Stomach (tissue), 9 donors: ENCODE results near the gene SEC24D. TPM values are rescaled to one million over a fixed set of nuclear protein-coding genes. Genes with fewer than 3 reads are reported as not detected.
A peak's percentile ranks its signal among the peaks of the same experiment; 100 is the strongest.

Experiments used
- DNase-seq, 2 donors: peaks; one replicate each; pipeline versions ENCODE4 v3.0.0 to v3.0.0-alpha.2; 2013 to 2019
- H3K27ac ChIP-seq, 5 donors: fragments of 200-600 bp in 4 of 5; sonication (generic) in 4 of 5; one replicate each; pipeline ENCODE4 v1.5.1; 2013 to 2019; ENCODE audit warnings: mild to moderate bottlenecking in 1 of 5, moderate library complexity in 1 of 5
- H3K27me3 ChIP-seq, 3 donors: fragments of 200-600 bp; sonication (generic); one replicate each; pipeline ENCODE4 v1.5.1; 2017 to 2019; ENCODE audit warnings: mixed run types in 1 of 3
- H3K36me3 ChIP-seq, 4 donors: fragments of 200-600 bp; sonication (generic); 1 replicate in 3 of 4; 2 replicates in 1 of 4; pipeline ENCODE4 v1.5.1; 2016 to 2019
- H3K4me1 ChIP-seq, 4 donors: fragments of 200-600 bp; sonication (generic); one replicate each; pipeline ENCODE4 v1.5.1; 2016 to 2019
- H3K4me3 ChIP-seq, 4 donors: fragments of 200-600 bp; sonication (generic) in 3 of 4; one replicate each; pipeline ENCODE4 v1.5.1; 2016 to 2019; ENCODE audit warnings: mild to moderate bottlenecking in 1 of 4
- H3K9me3 ChIP-seq, 4 donors: fragments of 200-600 bp; sonication (generic); one replicate each; pipeline ENCODE4 v1.5.1; 2016 to 2019
- EP300 ChIP-seq: sonication (generic); formaldehyde crosslinking; IDR thresholded peaks from one replicate; pipeline ENCODE4 v1.6.1; 2017; ENCODE audit warnings: antibody characterized with exemption
- POLR2A ChIP-seq, 4 donors: fragments of 450-650 bp; IDR thresholded peaks; one replicate each; pipeline ENCODE4 v1.6.1; 2016; ENCODE audit warnings: antibody characterized with exemption in 4 of 4, control low read depth in 2 of 4, mild to moderate bottlenecking in 1 of 4, moderate library complexity in 1 of 4
- POLR2AphosphoS5 ChIP-seq, 3 donors: sonication (generic); formaldehyde crosslinking; IDR thresholded peaks; one replicate each; pipeline ENCODE4 v1.6.1; 2016; ENCODE audit warnings: antibody characterized with exemption in 3 of 3
- WGBS, 5 donors: extraction: QIAGEN DNeasy Blood & Tissue Kit in 3 of 5; methylation state at CpG; one replicate each; pipeline versions ENCODE4 v1.1.5 to v1.1.7; 2013 to 2018; 5-methylcytosine and 5-hydroxymethylcytosine counted together
- intact Hi-C: fragments of 100-400 bp; cut with DNase I; formaldehyde crosslinking; loops from one replicate; pipeline ENCODE4 v1.15.1; 2023; ENCODE audit warnings: low total_unique reads
- polyA plus RNA-seq, 3 donors: library from polyadenylated mRNA; stranded (reverse); fragments of 200-250 nt; gene quantifications; one replicate each; pipeline ENCODE4 v1.2.3, GENCODE V29; 2013
- total RNA-seq, 5 donors: library from RNA; depleted of rRNA; stranded (reverse); fragments of >200 nt; gene quantifications; one replicate each; pipeline versions ENCODE4 v1.1.0 to v1.2.3, GENCODE V29; 2014 to 2016
- TF ChIP-seq, protein P1 (sequence below), 7 experiments: fragments of 450-650 bp in 4 of 7; fragments of 200-600 bp in 3 of 7; sonication (generic) in 3 of 7; IDR thresholded peaks; one replicate each; pipeline ENCODE4 v1.5.1; 2016 to 2019; ENCODE audit warnings: antibody characterized with exemption in 7 of 7, control low read depth in 2 of 7, mild to moderate bottlenecking in 1 of 7
- donor health status: healthy with polysubstance abuse.
- donor health status: Bipolar disorder and iron deficiency.
- donor health status: healthy.

SEC24D gene
- total and polyA plus RNA-seq, 8 donors = 6.7 to 132 (median 29.0) TPM

DNA sequence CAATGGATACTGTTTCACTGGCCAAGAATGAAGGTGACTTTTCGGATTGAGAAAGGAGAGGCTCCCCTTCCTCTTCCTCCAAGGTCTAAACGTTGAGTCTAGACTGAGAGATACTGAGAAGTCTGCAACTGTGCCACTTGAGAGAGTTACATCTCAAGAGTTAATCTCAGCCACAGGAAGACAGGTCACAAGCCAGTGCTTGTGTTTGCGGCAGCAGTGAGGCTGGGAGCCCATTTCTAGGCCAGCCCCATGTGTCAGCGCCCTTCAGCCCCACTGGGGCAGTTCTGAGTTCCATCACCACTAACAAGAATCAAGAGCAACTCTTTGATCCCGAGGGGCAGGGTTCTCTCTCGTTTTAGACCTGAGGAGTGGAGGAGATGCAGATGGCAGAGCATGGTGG lies 7.3 kb upstream of the SEC24D start:
- H3K4me1 ChIP-seq = no peaks in the 10 kb centered on the region
- WGBS, 5 donors = 72 to 84% (median 77%) methylated on average over 4 to 6 of the region's 6 CpGs
- no peaks in the 10 kb centered on the region for H3K27me3 ChIP-seq
- TF ChIP-seq POLR2A (IDR thresholded peaks at IDR 0.05) (no peak), POLR2AphosphoS5 (IDR thresholded peaks at IDR 0.05) (no peak), EP300 (no peak)
- TF ChIP-seq, protein P1, sequence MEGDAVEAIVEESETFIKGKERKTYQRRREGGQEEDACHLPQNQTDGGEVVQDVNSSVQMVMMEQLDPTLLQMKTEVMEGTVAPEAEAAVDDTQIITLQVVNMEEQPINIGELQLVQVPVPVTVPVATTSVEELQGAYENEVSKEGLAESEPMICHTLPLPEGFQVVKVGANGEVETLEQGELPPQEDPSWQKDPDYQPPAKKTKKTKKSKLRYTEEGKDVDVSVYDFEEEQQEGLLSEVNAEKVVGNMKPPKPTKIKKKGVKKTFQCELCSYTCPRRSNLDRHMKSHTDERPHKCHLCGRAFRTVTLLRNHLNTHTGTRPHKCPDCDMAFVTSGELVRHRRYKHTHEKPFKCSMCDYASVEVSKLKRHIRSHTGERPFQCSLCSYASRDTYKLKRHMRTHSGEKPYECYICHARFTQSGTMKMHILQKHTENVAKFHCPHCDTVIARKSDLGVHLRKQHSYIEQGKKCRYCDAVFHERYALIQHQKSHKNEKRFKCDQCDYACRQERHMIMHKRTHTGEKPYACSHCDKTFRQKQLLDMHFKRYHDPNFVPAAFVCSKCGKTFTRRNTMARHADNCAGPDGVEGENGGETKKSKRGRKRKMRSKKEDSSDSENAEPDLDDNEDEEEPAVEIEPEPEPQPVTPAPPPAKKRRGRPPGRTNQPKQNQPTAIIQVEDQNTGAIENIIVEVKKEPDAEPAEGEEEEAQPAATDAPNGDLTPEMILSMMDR (IDR thresholded peaks at IDR 0.05) = no peak
- H3K4me3 ChIP-seq = no peak overlapping the region
- H3K27ac ChIP-seq = no peak overlapping the region
- intact Hi-C loops = no loop called here
- H3K9me3 ChIP-seq = no peaks in the 10 kb centered on the region
- no peak for DNase-seq
- no peaks in the 10 kb centered on the region for H3K36me3 ChIP-seq

DNA sequence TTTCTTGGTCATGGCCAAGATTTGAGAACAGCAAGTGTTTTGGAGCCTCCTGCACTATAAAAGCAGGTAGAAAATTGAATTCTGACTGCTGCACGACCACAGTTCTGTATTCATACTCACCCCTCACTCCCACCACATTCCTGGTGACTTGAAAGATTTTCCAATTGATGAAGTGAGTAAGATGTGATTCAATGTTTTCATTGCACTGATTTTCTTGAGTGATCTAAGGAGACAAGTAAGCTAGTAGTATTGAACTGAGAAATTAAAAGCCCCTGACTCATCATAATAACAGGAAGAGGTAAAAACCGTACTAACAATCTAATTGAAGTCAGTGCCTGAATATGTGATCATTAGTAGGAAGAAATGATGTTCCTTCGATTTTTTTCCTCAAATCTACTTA lies 6.1 kb upstream of the SEC24D start:
- Histone ChIP-seq H3K9me3 (no peaks in the 10 kb centered on the region), H3K27me3 (no peaks in the 10 kb centered on the region), H3K4me1 (peaks cover 0 to under 1% (median under 1%) of the 10 kb centered on the region in 4 donors), H3K36me3 (no peaks in the 10 kb centered on the region), H3K4me3 (no peak overlapping the region), H3K27ac (no peak overlapping the region)
- TF ChIP-seq POLR2A (IDR thresholded peaks at IDR 0.05) (no peak), EP300 (no peak), POLR2AphosphoS5 (IDR thresholded peaks at IDR 0.05) (no peak)
- TF ChIP-seq, protein P1 (IDR thresholded peaks at IDR 0.05) = no peak
- 35 to 80% (median 75%) methylated on average over 3 of the region's 3 CpGs for WGBS, 5 donors
- DNase-seq = no peak
- intact Hi-C loops = no loop called here

DNA sequence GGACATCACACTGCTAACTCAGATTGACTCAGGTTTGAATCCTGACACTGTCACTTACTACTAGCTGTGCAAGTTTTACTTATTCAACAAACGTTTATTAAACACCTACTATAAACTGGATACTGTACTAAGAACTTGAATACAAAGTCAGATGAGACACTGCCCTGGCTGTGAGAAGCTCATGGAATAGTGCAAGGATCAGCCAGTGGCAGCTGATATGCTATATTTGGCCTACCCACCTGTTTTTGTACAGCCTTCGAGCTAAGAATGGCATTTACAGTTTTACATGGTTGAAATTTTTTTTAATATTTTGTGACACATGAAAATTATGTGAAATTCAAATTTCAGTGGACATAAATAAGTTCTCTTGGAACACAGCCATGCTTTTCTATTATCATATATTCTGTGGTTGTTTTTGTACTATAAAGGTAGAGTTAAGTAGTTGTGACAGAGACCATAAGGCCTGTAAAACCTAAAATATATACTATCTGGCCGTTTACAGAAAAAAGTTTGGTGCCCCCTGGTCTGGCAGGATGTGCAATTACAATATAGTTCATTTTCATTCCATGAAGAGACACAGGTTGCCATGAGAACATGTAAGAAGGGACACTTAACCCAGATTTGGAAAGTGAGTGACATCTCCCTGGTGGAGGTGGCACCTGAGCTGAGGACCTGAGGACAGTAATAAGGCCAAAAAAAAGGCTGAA lies 3.4 kb upstream of the SEC24D start:
- no peak for DNase-seq
- intact Hi-C loops = no loop called here
- 65 to 75% (median 74%) methylated on average over 3 of the region's 3 CpGs for WGBS, 5 donors

GRCh38 chr4:118837121-118837507 lies 1.2 kb upstream of the SEC24D start:
- Histone ChIP-seq H3K4me3 (peak overlapping the region in 1 of 4 donors; percentile 98), H3K27me3 (no peaks in the 10 kb centered on the region), H3K27ac (peak overlapping the region in 1 of 5 donors; percentile 99), H3K4me1 (peaks cover 15 to 37% (median 27%) of the 10 kb centered on the region in 4 donors), H3K9me3 (no peaks in the 10 kb centered on the region), H3K36me3 (peaks cover 10 to 15% (median 14%) of the 10 kb centered on the region in 4 donors)
- intact Hi-C loops = no loop called here
- WGBS, 5 donors = 61 to 77% (median 70%) methylated on average over 4 of the region's 4 CpGs
- TF ChIP-seq, protein P1 (IDR thresholded peaks at IDR 0.05) = no peak
- TF ChIP-seq EP300 (no peak), POLR2AphosphoS5 (IDR thresholded peaks at IDR 0.05) (no peak), POLR2A (IDR thresholded peaks at IDR 0.05) (no peak)
- no peak for DNase-seq

More for the DNA sequence above, 3.4 kb upstream of the SEC24D start:
- no peaks in the 10 kb centered on the region for H3K9me3 ChIP-seq
- no peaks in the 10 kb centered on the region for H3K27me3 ChIP-seq
- peaks cover 3 to 15% (median 12%) of the 10 kb centered on the region in 4 donors for H3K4me1 ChIP-seq
- no peak overlapping the region for H3K4me3 ChIP-seq
- H3K27ac ChIP-seq = no peak overlapping the region
- H3K36me3 ChIP-seq = no peaks in the 10 kb centered on the region
- TF ChIP-seq, protein P1 (IDR thresholded peaks at IDR 0.05) = no peak
- no peak for TF ChIP-seq POLR2A (IDR thresholded peaks at IDR 0.05)
- TF ChIP-seq EP300 = no peak
- TF ChIP-seq POLR2AphosphoS5 (IDR thresholded peaks at IDR 0.05) = no peak
